Stimulated activated CD4-positive, alpha-beta T cell treated with anti-CD3 and anti-CD28 coated beads, TNF-alpha, amount 100 ng/mL, for 48 hours (primary cell): ENCODE data around the gene DLGAP4.

Experiments used
- DNase-seq, 3 donors: peaks; one replicate each; pipeline ENCODE4 v3.0.0-alpha.2; 2020; ENCODE audit warnings: low read depth in 3 of 3

DLGAP4 gene

DNA sequence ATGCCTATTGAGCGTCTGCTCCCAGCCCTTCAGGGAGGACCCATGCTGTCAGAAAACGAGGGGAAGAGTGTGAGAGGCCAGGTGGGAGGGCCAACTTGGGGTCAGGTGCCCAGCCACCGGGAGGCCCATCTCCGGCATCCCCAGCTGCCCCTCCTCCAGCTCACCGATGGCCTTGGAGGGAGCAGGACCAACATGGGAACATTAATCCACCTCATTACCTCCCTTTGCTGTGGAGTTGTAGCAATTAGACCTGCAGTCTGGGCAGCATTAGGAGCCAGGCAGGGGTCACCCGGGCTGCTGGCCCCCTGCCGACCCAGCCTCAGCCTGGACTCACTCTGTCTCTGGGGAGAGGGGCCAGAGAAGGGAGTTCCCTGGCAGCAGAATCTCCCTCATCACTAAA is 25.1 kb downstream of the DLGAP4 start:
- DNase-seq = no peak

- DNase-seq = no peak
These were observed 27.7 kb downstream of the DLGAP4 start for GRCh38 chr20:36333841-36334240.

GRCh38 chr20:36334281-36335205 is 28.4 kb downstream of the DLGAP4 start:
- DNase-seq = no peak

- DNase-seq = no peak
These were observed 29.2 kb downstream of the DLGAP4 start for GRCh38 chr20:36335206-36335870.

GRCh38 chr20:36336204-36336603 is 30.1 kb downstream of the DLGAP4 start:
- no peak for DNase-seq

DNA sequence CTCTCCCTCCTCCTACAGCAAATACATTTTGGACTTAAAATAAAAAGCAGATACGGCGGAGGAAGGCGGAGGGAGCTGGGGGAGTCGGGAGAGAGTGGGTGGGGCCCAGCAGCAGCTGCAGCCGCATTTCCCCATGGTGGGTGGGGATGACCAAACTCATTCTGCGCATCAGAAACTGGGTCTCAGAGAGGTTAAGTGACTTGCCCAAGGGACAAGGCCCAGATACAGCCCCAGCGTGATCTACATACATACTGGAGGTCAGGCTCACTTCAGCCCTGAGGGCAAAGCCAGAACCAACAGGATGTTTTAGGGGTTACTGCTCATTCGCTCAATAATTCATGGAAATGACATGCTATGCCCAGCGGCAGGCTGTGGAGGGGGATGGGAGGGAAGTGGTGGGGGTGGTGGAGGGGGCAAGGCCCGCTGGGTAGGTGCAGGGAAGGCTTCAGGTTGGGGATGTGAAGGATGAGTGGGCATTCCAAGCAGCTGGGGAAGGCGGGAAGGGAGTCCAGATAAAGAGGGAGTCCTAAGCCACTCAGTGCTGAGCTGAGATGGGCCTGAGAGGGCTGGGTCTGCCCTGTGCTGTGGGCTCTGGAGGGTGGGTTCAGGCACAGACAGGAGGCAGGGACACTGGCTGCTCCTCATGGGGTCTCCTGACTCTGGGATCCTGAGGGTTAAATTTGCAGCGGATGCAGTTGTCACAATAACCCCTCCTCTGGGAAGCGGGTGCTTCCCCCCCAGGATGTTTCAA is 31.0 kb downstream of the DLGAP4 start:
- DNase-seq = no peak

DNA sequence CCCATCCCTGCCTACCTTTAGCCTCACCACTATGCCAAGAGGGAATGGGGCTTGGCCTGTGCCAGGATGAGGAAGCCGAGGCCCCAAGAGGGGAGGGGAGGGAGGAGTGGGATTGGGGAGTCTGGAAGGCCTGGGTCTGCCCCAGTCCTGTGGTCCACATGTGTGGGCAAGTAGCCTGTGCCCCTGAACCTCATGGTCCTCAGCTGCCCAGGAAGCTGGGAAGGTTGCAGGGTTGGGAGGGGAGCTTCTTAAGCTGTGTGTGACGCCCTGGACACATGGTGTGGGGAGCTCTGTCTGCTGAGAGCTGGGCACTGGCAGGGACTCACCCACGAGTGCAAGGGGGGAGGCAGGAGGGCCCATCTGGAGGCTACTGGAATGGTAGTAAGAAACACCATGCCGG is 31.7 kb downstream of the DLGAP4 start:
- no peak for DNase-seq

- no peak for DNase-seq
These were observed 33.8 kb downstream of the DLGAP4 start for GRCh38 chr20:36339646-36340592.

- no peak for DNase-seq
These were observed 34.5 kb downstream of the DLGAP4 start for GRCh38 chr20:36340593-36340990.

DNA sequence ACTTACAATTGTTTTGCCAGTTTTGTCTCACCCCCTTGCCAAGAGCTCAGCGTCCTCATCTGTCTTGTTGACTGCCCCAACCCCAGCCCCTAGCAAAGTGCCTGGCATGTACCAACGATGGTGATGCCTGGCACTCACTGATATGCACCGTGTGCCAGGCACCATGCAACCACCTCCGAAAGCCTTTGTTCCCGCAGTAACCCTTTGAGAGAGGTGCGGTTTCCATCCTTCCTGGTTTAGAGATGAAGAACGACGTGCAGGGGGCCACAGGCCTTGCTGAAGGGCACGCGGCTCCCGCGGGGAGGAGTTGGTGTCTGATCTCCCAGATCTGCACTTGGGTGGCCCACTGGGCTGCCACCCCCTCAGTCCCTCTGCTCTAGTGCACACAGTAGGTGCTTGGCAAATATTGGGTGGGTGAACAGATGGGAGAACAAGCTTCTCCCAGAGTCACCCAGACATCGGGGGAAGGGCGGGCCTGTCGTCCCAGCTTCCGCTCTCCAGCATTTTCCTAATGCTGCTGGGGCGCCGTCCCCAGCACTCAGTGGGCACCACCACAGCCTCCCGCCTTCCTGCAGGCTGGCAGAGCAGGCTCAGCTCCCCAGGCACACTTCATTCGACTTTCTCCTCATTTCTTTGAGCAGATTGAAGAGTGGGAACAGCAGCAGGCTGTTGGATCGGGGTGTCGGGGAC is 35.3 kb downstream of the DLGAP4 start:
- no peak for DNase-seq

- no peak for DNase-seq
These were observed 36.4 kb downstream of the DLGAP4 start for GRCh38 chr20:36342331-36343120.

DNA sequence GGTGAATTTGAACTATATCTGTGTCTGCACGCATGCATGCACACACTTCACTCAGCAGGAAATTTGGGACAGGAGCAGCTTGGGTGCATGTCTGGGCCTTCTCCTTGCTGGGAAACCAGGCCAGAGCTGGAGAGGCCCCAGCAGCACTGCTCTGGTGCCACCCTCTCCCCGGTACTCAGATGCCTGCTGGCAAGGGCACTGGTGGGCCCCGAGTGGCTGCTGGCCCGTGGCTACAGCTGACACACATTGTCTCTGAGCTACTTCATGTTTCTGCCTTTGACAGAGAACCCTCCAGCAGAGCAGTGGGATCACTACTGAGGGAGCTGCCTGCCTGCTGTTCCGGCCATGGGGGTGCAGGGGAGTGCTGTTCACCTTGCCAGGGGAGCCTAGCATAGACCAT is 37.5 kb downstream of the DLGAP4 start:
- DNase-seq = no peak

GRCh38 chr20:36344517-36345132 is 38.5 kb downstream of the DLGAP4 start:
- no peak for DNase-seq

- DNase-seq = no peak
These were observed 40.1 kb downstream of the DLGAP4 start for GRCh38 chr20:36346256-36346655.

DNA sequence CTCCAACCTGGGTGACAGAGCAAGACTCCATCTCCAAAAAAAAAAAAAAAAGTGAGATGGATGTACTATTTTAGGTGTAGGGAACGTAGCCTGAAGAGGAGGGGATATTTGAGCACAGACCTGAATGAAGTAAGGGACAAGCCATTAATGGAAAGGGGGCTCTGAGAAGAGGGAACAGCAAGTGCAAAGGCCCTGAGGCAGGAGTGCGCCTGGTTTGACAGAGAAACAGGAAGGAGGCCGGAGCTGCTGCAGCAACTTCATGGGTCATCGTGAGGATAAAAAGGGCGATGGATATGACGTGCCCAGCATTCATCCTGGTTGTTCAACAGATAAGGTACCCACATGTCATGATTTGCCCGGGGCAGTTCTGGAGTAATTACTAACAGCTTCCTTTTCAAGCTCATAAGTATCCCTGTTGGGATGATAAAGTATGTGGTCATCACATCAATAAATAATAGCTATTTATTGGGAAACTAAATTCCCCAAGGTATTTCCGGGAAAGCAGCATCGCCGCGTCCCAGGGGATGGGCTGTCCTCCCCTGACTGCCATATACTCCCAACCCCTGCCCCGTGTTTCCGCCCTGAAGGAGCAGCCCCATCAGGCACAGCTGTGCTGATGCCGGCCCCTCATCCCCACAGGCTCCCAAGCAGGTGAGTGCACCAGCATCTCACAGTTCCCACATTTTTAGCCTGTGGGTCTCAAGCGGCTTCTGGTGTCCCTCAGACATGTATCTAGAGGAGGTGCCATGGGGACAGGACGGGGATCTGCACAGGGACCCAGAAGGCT is 43.4 kb downstream of the DLGAP4 start:
- no peak for DNase-seq

GRCh38 chr20:36350439-36350838 is 44.3 kb downstream of the DLGAP4 start:
- no peak for DNase-seq

DNA sequence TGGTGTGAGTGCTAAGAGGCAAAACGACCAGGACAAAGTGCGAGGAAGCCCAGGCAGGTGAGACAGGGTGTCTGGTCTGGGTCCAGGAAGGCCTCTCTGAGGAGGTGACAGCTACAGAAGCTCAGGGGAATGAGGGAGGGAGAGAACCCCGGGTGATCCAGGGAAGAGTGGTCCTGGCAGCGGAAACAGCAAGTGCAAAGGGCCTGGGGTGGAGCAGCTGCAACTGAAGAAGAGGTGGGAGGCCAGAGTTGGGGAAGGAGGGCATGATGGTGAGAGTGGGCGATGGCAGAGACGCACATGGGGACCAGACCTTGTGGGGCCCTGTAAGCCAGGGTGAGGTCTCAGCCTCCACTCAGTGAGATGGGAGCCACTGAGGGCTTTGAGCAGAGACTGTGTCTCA is 45.8 kb downstream of the DLGAP4 start:
- no peak for DNase-seq

DNA sequence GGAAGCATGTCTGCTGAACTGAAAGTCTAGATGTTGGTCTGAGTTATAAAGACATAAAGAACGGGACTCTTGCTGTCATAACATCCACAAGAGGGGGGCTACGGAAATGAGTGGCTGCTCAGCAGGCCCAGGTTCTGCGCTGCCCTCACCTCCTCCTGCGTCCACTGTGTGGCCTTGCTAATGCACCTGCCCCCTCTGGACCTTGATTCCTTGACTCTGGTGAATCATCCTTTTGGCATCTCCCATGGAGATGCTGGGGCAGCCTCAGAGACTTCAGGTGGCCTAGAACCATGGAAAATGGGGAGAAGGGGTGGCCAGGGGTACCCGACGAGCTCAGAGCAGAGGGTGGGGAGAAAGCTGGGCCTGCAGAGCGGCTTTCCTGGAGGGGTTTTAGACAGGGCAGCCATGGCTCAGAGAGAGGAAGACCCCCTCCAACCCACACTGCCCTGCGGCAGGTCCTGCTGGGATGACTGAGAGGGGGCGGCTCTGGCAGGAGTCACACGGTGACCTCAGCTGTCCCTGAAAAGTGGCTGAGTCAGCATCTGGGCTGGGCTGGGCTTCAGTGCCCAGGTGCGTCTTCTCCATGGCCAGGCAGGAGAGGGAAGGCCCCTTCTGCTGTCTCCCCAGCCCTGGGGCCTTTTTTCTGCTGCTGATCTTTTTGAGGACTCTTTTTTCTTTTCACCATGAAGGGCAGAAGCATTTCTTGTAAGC is 46.9 kb downstream of the DLGAP4 start:
- DNase-seq = no peak
